Activated CD4-positive, CD25-positive, alpha-beta regulatory T cell treated with anti-CD3 and anti-CD28 coated beads, Interleukin-2, amount 50 U/mL, for 24 hours (primary cell): Measurements from ENCODE around the gene PRKN.
"Not testable (repeated sequence)": the region's sequence is repeated elsewhere in the genome, so short reads cannot be mapped to it uniquely, and the experiment has no call there.

Experiments used
- ATAC-seq, 2 donors: fragments of 150-1000 bp; cut with Tn5 transposase; one replicate each; pipeline ENCODE4 v1.10.0; 2021; ENCODE audit warnings: mild to moderate bottlenecking in 1 of 2, moderate library complexity in 1 of 2

Gene PRKN

GRCh38 chr6:162710419-162710818 is 17.1 kb downstream of the PRKN start:
- ATAC-seq, result no peak

- ATAC-seq, result no peak
These were observed 18.1 kb downstream of the PRKN start for GRCh38 chr6:162709431-162709830.

- no peak for ATAC-seq
These were observed 18.6 kb downstream of the PRKN start for GRCh38 chr6:162708971-162709370.

- no peak for ATAC-seq
These were observed 21.3 kb downstream of the PRKN start for GRCh38 chr6:162706232-162706631.

- ATAC-seq, result no peak
These were observed 21.8 kb downstream of the PRKN start for GRCh38 chr6:162705736-162706135.

GRCh38 chr6:162704001-162704400 is 23.6 kb downstream of the PRKN start:
- ATAC-seq, result no peak

- ATAC-seq, result no peak
These were observed 25.1 kb downstream of the PRKN start for GRCh38 chr6:162702446-162702845.

GRCh38 chr6:162701551-162701950 is 26.0 kb downstream of the PRKN start:
- no peak for ATAC-seq

GRCh38 chr6:162700966-162701365 is 26.6 kb downstream of the PRKN start:
- no peak for ATAC-seq

- ATAC-seq, result no peak
These were observed 27.6 kb downstream of the PRKN start for GRCh38 chr6:162699961-162700360.

- ATAC-seq, result no peak
These were observed 29.1 kb downstream of the PRKN start for GRCh38 chr6:162698440-162698839.

- no peak for ATAC-seq
These were observed 29.6 kb downstream of the PRKN start for GRCh38 chr6:162697872-162698403.

- ATAC-seq, result no peak
These were observed 37.4 kb downstream of the PRKN start for GRCh38 chr6:162690158-162690557.

- no peak for ATAC-seq
These were observed 38.7 kb downstream of the PRKN start for GRCh38 chr6:162688751-162689345.

GRCh38 chr6:162685586-162685985 is 42.0 kb downstream of the PRKN start:
- no peak for ATAC-seq

GRCh38 chr6:162684961-162685360 is 42.6 kb downstream of the PRKN start:
- no peak for ATAC-seq

GRCh38 chr6:162684052-162684451 is 43.5 kb downstream of the PRKN start:
- ATAC-seq, result no peak

- ATAC-seq, result no peak
These were observed 44.4 kb downstream of the PRKN start for GRCh38 chr6:162683135-162683534.

GRCh38 chr6:162681447-162681846 is 46.1 kb downstream of the PRKN start:
- no peak for ATAC-seq

- no peak for ATAC-seq
These were observed 46.7 kb downstream of the PRKN start for GRCh38 chr6:162680871-162681270.

- ATAC-seq, result no peak
These were observed 47.2 kb downstream of the PRKN start for GRCh38 chr6:162680367-162680766.

- no peak for ATAC-seq
These were observed 47.9 kb downstream of the PRKN start for GRCh38 chr6:162679681-162680080.

GRCh38 chr6:162678896-162679295 is 48.7 kb downstream of the PRKN start:
- ATAC-seq, result not testable (repeated sequence)

- no peak for ATAC-seq
These were observed 52.1 kb downstream of the PRKN start for GRCh38 chr6:162675503-162675902.

GRCh38 chr6:162674452-162674851 is 53.1 kb downstream of the PRKN start:
- no peak for ATAC-seq
